ENCODE measurements around the gene ACSS2. TPM values are rescaled to one million over a fixed set of nuclear protein-coding genes. Genes with fewer than 3 reads are reported as not detected.

ACSS2 gene
- total RNA-seq, 2 experiments from 2014 or later = 14.2 to 14.3 TPM

GRCh38 chr20:34941226-34941625, 64.8 kb downstream of the ACSS2 start:
- no peak for ATAC-seq
- POLR2A ChIA-PET = interaction anchor here (0.6 to 1.2 kb wide), 4 partner anchors 14 to 481 kb away, joined by 3 read pairs; partner anchors contain the start of genes GSS and MYH7B
- no peak overlapping the region for H3K4me3 Mint-ChIP-seq
- TF ChIP-seq, protein P1, sequence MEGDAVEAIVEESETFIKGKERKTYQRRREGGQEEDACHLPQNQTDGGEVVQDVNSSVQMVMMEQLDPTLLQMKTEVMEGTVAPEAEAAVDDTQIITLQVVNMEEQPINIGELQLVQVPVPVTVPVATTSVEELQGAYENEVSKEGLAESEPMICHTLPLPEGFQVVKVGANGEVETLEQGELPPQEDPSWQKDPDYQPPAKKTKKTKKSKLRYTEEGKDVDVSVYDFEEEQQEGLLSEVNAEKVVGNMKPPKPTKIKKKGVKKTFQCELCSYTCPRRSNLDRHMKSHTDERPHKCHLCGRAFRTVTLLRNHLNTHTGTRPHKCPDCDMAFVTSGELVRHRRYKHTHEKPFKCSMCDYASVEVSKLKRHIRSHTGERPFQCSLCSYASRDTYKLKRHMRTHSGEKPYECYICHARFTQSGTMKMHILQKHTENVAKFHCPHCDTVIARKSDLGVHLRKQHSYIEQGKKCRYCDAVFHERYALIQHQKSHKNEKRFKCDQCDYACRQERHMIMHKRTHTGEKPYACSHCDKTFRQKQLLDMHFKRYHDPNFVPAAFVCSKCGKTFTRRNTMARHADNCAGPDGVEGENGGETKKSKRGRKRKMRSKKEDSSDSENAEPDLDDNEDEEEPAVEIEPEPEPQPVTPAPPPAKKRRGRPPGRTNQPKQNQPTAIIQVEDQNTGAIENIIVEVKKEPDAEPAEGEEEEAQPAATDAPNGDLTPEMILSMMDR (IDR thresholded peaks at IDR 0.05) = no peak
- peaks cover 33% of the 10 kb centered on the region for H3K36me3 Mint-ChIP-seq (ENCODE audit: low read depth)
- DNase-seq = no peak
- no peaks in the 10 kb centered on the region for H3K9me3 Mint-ChIP-seq
- peaks cover 6% of the 10 kb centered on the region for H3K4me1 Mint-ChIP-seq (ENCODE audit: low read depth)
- intact Hi-C loops (cut with micrococcal nuclease) = no loop called here
- no peak overlapping the region for H3K27ac Mint-ChIP-seq
- CTCF ChIA-PET = interaction anchor here (1.3 kb wide), 1 partner anchor 66 kb away, joined by 3 read pairs; no protein-coding TSS in a partner anchor
- H3K27me3 Mint-ChIP-seq = no peaks in the 10 kb centered on the region

DNA sequence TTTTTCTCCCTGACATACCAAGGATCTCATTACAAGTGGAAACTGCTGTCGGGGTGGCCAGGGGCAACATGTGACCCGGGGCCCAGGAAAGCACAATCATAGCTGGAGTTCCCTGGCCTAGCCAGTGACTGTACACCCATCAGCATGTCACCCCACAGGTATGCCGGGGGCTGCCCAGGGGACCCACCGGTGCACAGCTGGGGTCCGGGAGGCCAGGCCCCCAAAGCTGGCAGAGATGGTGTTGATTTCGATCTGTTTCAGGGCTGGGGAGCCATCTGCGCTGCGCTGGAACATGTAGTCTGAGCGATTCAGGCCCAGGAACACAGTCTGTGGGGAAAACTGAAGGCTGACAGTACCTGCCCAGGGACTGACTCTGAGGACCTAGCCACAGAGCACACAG, 65.9 kb downstream of the ACSS2 start:
- TF ChIP-seq, protein P1 (IDR thresholded peaks at IDR 0.05) = no peak
- DNase-seq = no peak

GRCh38 chr20:34943808-34944567, 67.6 kb downstream of the ACSS2 start:
- Mint-ChIP-seq H3K4me1 (ENCODE audit: low read depth) (peaks cover 6% of the 10 kb centered on the region), H3K36me3 (ENCODE audit: low read depth) (peaks cover 26% of the 10 kb centered on the region), H3K4me3 (no peak overlapping the region), H3K27ac (peak overlapping the region; percentile 47), H3K9me3 (no peaks in the 10 kb centered on the region), H3K27me3 (no peaks in the 10 kb centered on the region)
- CTCF ChIA-PET = interaction anchor here (1.2 to 1.6 kb wide), 2 partner anchors 12 to 70 kb away, joined by 3 to 6 read pairs; no protein-coding TSS in a partner anchor
- no peak for DNase-seq
- TF ChIP-seq, protein P1 (IDR thresholded peaks at IDR 0.05) = no peak
- intact Hi-C loops (cut with micrococcal nuclease) = no loop called here
- no peak for ATAC-seq
- POLR2A ChIA-PET = interaction anchor here (0.9 kb wide), 1 partner anchor 14 kb away, joined by 3 read pairs; no protein-coding TSS in a partner anchor

More for the DNA sequence above, 65.9 kb downstream of the ACSS2 start:
- H3K27me3 Mint-ChIP-seq = no peaks in the 10 kb centered on the region
- no peak overlapping the region for H3K4me3 Mint-ChIP-seq
- peaks cover 28% of the 10 kb centered on the region for H3K36me3 Mint-ChIP-seq (ENCODE audit: low read depth)
- ChIA-PET POLR2A (interaction anchor here (0.6 to 1.2 kb wide), 2 partner anchors 10 to 13 kb away, joined by 3 read pairs; partner anchors contain the start of genes GSS and MYH7B), CTCF (interaction anchor here (1.6 kb wide), 1 partner anchor 68 kb away, joined by 6 read pairs; no protein-coding TSS in a partner anchor)
- ATAC-seq = no peak
- no peaks in the 10 kb centered on the region for H3K9me3 Mint-ChIP-seq
- no peak overlapping the region for H3K27ac Mint-ChIP-seq
- intact Hi-C loops (cut with micrococcal nuclease) = no loop called here
- H3K4me1 Mint-ChIP-seq (ENCODE audit: low read depth) = peaks cover 6% of the 10 kb centered on the region

DNA sequence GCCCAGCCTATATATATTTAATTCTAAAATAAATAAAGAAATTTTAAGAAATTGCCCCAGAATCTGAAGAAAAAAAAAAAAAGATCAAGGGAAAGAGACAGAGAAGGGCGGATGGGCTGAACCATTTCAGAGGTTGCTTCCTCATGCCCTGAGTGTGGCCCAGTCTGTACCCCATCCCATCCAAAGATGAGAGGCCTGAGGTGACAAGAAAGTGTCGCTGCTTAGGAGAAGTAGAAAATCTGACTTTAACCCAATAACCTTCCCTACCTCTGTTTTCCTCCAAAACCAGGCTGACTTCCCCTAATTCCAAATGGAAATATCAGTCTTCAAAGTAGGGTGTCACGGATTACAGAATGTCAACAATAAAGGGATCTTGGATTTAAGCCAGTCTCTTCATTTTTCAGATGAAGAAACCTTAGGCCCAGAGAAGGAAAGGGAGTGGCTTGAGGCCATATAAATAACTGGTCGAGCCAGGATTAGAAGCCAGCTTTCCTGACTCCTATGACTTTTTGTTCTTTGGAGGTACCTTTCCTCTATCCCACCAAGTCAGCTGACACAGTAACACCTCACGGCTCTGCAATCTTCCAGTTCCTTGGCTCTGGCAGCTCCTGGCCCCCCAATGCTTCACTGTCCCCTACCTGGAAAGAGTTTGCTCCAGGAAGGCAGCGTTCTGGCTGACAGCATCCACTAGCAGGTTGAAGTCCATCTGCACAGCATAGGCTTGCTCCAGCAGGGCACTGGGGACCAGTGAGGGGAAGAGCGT, 69.1 kb downstream of the ACSS2 start:
- Mint-ChIP-seq H3K4me1 (ENCODE audit: low read depth) (peaks cover 6% of the 10 kb centered on the region), H3K4me3 (no peak overlapping the region), H3K36me3 (ENCODE audit: low read depth) (peaks cover 29% of the 10 kb centered on the region), H3K27me3 (no peaks in the 10 kb centered on the region), H3K27ac (no peak overlapping the region), H3K9me3 (no peaks in the 10 kb centered on the region)
- TF ChIP-seq, protein P1 (IDR thresholded peaks at IDR 0.05) = no peak
- ATAC-seq = no peak
- POLR2A ChIA-PET = interaction anchor here (1.2 kb wide), 1 partner anchor 29 kb away, joined by 3 read pairs; no protein-coding TSS in a partner anchor
- CTCF ChIA-PET = no interaction called here
- intact Hi-C loops (cut with micrococcal nuclease) = no loop called here
- DNase-seq = no peak
